Lung microvascular endothelial cell (primary cell): ENCODE results near the gene MON2. TPM values are rescaled to one million over a fixed set of nuclear protein-coding genes. Genes with fewer than 3 reads are reported as not detected.
"Not testable (repeated sequence)": the region's sequence is repeated elsewhere in the genome, so short reads cannot be mapped to it uniquely, and the experiment has no call there.

Experiments
- DNase-seq, 2 donors: peaks; one replicate each; pipeline versions ENCODE4 v3.0.0 to v3.0.0-alpha.2; 2010; ENCODE audit warnings: low read depth in 2 of 2
- total RNA-seq: library from RNA; depleted of rRNA; stranded (reverse); fragments of >200 nt; gene quantifications from 2 replicates; pipeline ENCODE4 v1.2.1, GENCODE V29; 2014

MON2 gene
- total RNA-seq, 1 donor from 2014 or later = 18.3 TPM

DNA sequence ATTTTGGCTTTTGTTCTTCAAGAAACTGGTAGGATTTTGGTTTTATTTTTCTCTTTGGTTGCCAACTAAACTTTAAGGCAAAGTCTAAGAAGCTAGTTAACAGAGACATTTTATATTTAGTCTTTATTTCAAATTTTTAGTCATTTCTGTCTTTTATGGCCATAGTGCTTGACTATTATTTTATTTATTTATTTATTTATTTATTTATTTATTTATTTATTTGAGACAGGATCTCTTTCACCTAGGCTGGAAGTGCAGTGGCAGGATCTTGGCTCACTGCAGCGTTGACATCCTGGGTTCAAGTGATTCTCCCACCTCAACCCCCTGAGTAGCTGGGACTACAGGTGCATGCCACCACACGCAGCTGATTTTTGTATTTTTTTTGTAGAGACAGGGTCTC is 3.1 kb downstream of the MON2 start:
- DNase-seq = no peak

DNA sequence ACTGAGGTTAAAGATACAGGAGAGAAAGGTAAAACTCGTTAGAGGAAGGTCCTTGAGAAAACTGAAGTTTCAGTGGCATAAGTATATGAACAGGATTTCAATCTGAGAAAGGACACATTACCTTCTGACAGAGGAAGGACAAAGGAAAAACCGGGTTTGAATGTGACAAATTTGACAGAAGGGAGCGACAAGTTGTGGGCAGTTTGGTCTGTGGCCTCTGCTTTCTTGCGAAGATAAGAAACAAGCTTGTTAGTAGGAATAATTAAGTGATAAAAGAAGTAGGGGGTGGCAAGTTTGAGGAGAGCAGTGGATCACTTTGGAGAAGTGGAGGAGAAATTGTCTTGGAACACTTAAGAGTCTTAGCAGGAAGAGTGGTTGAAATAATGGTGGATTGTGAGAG is 5.1 kb downstream of the MON2 start:
- no peak for DNase-seq

DNA sequence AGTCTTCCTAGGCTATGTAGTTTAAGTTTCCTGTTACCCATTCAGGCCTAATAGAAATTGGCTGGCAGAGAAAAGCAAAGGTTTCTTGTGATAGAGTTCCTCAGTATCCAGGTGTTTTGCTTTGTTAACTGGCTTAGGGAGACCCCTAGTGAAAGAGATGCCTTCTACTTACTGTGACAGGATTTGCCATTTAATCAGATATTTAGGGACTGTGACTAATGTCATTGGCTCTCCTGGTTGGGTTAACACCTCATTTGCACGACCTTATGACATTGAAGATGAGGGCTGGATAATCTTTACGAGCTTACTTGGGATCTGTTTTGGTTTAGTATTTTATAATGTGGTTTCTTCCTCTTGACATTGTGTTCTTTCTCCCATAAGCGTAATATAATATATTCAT is 5.8 kb downstream of the MON2 start:
- no peak for DNase-seq

DNA sequence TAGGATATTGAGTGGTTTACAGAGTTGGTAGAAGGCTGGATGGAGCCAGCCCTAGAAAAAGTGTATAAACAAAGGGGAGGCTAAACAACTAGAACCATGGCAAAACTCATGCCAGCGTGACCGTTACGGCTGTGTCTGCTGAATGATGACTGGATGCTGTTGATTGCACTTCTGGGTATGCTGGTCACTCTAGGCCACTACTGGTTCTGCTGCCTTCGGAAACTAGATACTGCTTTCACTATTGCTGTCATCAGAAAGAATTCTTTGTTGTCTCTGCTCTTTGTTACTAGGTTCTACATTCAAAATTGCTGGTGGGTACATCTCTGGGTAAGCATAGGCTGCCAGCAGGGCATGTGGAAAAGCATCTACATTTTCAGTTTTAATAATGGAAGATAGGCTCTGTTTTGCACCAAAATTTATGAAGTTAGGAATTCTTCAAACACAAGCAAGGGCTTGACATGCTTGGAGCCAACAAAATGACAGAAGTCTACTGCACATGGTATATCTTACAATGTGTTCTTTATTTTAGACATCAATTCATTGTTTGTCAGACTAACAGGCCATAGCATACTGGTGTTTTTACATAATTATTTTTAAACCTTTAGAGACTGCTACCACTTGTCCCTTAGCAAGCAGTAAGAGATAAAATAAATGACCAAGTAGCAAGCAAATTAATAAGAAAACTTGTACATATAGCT is 15.4 kb downstream of the MON2 start:
- no peak for DNase-seq

DNA sequence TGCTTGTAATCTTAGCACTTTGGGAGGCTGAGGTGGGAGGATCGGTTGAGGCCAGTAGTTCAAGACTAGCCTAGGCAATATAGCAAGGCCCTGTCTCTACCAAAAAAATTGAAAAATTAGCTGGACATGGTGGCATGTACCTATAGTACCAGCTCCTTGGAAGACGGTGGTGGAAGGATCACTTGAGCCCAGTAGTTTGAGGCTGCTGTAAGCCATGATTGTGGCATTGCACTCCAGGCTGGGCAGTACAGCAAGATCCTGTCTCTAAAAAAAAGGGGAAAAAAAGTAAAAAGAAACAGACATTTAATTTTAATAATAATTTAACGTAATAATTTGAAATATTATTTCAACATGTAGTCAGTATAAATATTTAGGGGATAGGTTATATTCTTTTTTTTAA is 16.1 kb downstream of the MON2 start:
- no peak for DNase-seq

DNA sequence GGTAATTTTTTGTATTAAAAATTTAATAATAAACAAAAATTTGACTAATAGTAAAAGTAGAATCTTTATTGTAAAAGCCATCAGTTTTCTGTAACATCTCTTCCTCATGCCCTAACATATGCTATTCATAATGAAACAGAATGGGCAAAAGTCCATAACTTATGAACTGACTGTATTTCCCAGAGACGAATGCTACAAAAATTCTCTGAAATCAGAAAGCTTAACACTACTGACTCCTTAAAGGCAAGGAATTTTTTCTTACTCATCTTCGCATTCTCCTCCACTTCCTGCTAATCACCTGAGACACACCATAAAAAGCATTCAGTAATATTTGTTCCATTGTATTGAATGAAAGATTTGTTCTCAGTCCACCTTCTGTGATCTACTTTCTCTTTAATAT is 17.6 kb downstream of the MON2 start:
- DNase-seq = no peak

DNA sequence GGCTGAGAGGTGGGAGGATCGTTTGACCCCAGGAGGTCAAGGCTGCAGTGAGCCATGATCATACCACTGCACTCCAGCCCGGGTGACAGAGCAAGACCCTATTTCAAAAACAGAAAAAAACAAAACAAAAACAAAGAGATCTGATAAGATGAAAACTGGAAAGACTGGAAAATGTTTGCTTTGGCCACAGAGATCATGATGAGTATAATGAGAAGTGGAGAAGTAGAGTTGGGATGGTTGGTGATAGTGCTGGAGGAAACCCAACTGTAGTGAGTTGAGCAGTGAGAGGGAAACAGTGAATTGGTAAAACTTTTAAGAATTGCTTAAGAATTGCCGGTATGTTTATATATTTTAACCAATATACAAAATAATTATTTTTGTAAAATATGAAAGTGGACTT is 39.2 kb downstream of the MON2 start:
- no peak for DNase-seq

DNA sequence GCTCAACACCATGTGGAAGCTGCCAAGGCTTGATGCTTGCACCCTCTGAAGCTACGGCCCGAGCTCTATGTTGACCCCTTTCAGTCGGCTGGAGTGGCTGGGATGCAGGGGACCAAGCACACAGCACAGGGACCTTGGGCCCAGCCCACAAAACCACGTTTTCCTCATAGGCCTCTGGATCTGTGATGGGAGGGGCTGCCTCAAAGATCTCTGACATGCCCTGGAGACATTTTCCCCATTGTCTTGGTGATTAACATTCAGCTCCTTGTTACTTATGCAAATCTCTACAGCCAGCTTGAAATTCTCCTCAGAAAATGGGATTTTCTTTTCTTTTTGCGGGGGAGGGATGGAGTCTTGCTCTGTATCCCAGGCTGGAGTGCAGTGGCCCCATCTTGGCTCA is 46.3 kb downstream of the MON2 start:
- no peak for DNase-seq

DNA sequence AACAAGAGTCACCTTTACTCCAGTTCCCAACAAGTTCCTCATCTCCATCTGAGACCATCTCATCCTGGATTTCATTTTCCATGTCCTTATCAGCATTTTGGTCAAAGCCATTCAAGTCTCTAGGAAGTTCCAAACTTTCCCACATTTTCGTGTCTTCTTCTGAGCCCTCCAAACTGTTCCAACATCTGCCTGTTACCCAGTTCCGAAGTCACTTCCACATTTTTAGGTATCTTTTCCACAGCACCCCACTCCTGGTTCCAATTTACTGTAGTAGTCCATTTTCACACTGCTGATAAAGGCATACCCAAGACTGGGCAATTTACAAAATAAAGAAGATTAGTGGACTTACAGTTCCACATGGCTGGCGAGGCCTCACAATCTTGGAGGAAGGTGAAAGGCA is 47.5 kb downstream of the MON2 start:
- DNase-seq = not testable (repeated sequence)

DNA sequence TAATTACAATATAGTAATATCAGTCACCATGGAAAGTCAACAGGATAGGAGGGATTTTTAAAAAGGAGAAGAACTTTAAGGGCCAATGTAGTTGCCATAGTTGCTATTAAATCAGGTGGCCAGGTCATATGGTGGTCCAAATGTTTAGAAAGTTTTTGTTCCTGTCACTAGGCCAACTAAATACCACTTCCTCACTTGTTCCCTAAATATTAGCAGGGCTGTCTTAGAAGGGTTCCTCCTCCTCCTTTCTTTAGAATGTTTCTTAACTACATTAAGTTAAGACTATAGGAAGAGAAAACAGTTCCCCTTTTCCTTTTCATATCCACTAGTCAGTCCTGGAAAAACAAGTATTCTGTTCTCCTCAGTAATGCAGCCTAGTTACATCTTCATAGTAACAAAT is 50.3 kb downstream of the MON2 start:
- no peak for DNase-seq

DNA sequence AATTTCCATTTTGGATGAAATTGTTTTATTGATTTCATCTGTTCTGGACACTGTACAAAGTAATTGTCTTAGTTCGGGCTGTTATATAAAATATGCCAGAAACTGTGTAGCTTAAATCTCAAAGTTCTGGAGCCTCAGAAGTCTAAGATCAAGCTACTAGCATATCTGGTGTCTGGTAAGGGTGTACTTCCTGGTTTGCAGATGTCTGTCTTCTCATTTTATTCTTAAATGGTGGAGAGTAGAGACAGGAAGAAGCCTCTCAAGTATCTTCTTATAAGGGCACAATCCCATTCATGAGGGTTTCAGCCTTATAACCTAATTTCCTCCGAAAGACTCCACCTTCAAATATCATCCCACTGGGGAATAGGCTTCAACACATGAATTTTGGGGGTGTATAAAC is 51.3 kb downstream of the MON2 start:
- no peak for DNase-seq

DNA sequence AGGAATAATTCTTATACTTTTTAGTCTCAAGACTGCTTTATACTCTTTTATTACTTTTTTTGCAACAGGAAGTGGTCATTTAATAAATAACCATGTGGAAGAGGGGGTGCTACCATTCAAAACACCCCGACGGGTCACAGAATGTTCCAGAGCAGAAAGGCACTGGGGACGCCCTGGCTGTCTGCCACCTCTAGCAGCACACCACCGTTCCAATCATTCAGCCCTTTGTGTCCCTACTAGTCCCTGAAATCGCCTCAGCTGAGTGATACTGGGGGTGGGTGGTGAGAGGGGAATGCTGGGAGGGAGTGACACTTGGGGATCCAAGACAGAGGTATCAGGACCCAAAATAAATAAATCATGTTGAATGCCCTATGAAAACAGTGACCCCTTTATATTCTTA is 52.4 kb downstream of the MON2 start:
- DNase-seq = no peak

DNA sequence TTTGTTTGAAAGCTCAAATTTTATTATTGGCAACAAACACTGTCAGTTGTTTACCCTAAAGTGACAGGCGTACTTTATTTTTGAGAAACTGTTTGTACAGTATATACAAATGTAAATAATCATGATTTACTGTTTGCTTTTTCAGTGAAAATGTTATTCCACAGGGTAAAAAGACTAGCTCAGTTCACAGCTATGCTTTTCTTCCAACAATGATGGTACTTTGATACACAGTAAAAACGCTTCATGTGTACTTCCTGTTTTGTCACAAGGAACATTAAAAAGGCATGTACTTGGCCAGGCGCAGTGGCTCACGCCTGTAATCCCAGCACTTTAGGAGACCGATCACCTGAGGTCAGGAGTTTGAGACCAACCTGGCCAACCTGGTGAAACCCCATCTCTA is 53.7 kb downstream of the MON2 start:
- DNase-seq = no peak

DNA sequence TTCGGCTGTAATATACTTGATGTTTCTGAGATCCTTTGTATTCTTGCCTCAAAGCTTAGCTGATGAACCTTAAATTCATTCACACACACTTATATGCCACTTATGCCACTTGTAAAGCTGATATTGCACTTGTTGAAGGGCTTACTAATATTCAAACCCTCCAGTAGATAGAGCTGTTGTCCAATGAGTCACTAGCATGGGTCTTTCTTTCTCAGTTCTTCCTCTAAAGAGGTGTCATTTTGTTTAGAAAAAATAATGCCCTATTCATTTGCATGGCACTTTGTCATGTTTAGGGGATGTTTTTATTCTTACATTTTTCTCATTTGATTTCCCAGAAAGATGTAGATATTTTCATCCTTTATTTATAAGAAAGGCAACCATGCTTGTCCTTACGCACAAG is 56.4 kb downstream of the MON2 start:
- peak; percentile 3 to 4 for DNase-seq

DNA sequence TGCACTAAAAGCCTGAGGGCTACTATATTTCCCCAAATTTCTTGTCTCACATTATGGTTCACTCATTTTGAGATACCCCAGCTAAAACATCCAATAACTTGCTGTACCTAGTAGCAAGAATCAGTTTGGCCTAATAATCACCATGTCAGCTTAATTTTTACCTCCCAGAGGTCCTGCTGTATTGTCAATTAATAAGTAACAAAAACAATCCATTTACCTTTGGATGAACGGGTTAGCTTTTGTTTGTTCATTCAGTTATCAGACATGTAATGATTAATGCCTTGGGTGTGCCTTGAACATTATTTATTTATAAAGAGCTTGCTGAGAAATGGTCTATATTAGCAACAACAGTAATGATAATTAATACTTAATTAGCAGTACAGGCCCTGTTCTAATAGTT is 57.0 kb downstream of the MON2 start:
- no peak for DNase-seq

DNA sequence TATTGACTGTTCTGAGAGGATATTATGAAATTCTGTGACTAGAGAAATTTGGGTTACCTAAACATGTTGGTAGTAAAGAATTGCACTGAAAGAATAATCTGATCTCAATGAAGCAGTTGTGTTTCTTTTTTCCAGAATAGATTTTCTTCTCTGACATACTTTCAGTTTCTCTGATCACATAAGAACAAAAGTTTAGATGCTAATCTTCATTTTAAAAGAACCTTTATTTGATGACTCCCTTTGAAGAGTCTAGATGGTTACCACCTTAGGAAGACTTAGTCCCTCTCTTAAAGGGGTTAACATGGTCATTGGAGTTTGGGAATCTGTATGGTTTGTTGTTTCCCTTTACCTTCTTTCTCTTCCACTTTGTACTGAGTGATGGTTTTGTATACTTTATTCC is 58.6 kb downstream of the MON2 start:
- DNase-seq = no peak

DNA sequence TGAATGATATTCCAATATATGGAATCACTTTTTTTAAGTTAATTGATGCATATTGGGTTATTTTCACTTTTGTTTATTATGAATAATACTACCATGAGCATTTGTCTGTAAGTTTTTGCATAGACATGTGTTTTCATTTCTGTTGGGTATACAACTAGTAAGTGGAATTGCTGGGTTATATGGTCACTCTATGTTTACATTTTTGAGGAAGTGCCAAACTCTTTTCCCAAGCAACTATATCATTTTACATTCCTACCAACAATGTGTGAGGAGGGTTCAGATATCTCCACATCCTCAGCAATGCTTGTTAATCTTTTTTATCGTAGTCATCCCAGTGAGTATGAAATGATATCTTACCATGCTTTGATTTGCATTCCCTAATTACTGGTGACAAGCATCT is 64.0 kb downstream of the MON2 start:
- DNase-seq = peak in 1 of 2 donors; percentile 26

DNA sequence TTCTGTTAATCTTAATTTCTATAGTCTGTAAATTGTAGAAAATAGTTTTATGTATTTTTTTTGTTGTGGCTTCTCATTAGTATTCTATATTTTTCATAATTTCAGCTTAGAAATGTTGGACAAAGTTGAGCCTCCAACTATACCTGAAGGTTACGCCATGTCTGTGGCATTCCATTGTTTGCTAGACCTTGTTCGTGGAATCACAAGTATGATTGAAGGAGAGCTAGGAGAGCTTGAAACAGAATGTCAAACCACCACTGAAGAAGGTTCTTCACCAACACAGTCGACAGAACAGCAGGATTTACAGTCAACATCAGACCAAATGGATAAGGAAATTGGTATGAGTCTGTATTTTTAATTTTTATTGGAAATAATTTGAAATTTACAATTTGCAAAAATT is 65.7 kb downstream of the MON2 start:
- no peak for DNase-seq

DNA sequence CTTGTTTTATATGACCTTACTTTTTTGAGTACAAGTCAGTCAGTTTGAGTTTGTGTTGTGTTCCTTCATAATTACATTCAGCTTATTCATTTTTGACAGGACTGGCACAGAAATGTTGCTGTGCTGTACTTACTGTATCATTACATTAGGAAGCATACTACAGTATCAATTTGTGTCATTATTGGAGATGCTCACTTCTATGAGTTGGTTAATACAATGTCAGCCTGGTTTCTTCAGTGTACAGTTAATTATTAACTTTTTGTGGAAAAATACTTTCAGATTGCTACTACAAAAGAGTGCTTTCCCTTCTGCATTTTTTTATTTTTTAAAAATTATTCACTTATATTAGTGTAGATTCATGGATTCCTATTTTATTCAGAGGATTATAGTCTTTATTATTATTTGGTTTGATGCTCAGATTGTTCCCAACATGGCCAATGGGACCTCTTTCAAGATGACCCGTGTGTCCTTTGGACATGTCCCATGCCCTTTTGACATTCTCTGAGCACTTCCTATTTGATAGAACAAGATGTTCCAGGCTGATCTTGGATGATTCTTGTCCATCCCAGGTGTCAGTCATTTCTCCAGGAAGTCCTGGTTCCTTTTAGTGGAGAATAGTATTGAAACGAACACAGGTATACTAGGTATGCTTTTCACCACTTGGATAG is 66.6 kb downstream of the MON2 start:
- DNase-seq = no peak

DNA sequence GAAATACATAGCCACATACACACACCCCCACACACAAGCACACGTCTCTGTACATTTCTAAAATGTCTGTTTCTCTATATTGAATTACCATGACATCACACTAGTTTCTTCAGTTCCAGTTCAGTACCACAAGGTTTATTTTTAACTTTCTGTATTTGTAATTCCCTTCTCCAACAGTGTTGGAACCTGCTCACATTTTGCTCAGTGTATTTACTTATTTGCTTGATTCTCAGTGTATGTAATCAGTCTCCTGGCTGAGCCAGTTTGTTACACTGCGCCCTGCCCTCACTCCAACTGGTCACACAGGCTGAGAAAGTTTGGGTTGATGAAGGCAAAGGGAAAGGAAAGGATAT is 67.1 kb downstream of the MON2 start:
- DNase-seq = no peak

DNA sequence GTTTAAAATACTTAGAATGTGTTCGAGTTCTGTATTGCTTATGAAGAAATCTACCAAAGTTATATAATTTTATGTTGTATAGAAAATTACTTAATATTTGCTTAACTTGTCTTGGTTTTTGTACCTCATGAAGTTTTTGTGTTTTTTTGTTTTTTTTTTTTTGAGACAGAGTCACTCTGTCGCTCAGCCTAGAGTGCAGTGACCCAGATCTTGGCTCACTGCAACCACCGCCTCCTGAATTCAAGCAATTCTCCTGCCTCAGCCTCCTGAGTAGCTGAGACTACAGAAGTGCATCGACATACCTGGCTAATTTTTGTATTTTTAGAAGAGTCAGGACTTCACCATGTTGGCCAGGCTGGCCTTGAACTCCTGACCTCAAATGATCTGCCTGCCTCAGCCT is 69.9 kb downstream of the MON2 start:
- DNase-seq = no peak

DNA sequence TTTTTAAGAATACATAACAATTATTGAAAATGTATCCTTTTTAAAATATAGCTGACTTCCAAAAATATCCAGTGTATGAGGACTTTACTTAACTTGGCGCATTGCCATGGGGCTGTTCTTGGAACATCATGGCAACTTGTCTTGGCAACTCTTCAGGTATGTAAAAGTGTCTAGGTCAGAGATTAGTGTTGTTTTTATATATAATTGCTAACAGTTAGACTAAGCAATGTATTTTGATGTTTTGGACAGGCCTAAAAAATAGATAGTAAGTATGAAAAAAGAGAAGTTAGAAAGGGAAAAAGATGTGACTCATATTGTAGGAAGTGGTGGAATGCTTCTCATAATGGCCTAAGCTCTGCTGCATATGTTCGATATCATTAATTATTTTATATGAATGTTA is 70.9 kb downstream of the MON2 start:
- DNase-seq = peak; percentile 42 to 74

DNA sequence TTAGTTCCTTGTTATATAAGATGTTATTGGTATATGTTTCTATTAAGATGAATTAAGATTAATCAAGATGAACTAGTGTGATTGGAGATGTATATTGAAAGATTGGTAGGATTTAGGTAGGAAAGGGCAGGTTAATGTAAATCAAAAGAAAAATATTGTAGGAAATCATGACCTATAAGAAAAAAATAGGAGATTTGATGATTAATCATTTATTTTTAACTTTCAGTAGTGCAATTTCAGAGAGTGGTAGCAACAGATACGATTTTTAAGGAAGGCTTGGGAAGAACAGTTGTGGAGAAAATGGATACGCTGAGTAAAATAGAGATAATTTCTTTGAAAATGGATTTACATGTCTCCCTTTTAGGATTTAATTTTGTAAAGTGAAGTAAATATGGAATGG is 73.7 kb downstream of the MON2 start:
- no peak for DNase-seq

DNA sequence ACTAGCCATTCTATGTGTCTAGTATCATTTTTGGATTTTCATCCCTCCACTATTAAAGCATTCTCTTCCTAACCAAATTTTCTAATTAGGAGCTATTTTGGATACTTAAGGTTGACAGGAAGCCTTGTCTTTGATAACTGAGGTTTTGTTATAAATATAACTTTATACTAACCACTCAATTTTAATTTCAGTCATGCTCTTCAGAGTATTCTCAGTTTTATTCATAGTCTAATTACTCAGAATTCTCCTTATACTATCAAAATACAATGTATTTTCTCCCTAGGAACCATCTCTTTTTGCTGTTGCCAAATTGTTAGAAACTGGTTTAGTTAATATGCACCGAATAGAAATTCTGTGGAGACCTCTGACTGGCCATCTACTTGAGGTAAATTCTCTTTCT is 76.2 kb downstream of the MON2 start:
- no peak for DNase-seq
